GM18502 (cell line): ENCODE results near the gene LCTL.

Experiments
- ATAC-seq: cut with Tn5 transposase; IDR thresholded peaks from one replicate; pipeline ENCODE4 v1.9.1; 2021; ENCODE audit warnings: mild to moderate bottlenecking; ENCODE audit not compliant: unreplicated experiment, poor library complexity

Gene LCTL, protein sequence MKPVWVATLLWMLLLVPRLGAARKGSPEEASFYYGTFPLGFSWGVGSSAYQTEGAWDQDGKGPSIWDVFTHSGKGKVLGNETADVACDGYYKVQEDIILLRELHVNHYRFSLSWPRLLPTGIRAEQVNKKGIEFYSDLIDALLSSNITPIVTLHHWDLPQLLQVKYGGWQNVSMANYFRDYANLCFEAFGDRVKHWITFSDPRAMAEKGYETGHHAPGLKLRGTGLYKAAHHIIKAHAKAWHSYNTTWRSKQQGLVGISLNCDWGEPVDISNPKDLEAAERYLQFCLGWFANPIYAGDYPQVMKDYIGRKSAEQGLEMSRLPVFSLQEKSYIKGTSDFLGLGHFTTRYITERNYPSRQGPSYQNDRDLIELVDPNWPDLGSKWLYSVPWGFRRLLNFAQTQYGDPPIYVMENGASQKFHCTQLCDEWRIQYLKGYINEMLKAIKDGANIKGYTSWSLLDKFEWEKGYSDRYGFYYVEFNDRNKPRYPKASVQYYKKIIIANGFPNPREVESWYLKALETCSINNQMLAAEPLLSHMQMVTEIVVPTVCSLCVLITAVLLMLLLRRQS

DNA sequence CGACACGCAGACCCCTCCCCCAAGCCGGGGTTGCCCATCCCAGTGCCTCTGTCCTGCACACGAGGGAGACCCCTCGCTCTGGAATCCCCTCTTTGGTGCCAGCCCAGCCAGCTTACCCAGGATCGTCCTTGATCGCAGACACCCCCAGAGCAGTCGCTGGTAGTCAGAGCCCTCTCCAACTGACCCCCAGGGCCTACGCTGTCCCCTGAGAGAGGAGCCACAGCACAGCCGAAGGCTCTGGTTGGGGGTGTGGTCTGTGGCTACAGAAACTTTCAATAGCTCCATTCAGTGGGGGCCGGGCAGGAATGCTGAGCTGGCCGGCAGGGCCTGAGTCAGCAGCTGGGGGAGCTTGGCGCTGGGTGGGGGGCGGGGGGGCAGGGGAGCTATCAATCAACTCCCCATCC, at the start of gene LCTL:
TSS of gene LCTL (minus strand) at position 258 of the 404 bp plus-strand sequence. CDS start 633 bp downstream, outside the sequence.
- ATAC-seq, result no peak

DNA sequence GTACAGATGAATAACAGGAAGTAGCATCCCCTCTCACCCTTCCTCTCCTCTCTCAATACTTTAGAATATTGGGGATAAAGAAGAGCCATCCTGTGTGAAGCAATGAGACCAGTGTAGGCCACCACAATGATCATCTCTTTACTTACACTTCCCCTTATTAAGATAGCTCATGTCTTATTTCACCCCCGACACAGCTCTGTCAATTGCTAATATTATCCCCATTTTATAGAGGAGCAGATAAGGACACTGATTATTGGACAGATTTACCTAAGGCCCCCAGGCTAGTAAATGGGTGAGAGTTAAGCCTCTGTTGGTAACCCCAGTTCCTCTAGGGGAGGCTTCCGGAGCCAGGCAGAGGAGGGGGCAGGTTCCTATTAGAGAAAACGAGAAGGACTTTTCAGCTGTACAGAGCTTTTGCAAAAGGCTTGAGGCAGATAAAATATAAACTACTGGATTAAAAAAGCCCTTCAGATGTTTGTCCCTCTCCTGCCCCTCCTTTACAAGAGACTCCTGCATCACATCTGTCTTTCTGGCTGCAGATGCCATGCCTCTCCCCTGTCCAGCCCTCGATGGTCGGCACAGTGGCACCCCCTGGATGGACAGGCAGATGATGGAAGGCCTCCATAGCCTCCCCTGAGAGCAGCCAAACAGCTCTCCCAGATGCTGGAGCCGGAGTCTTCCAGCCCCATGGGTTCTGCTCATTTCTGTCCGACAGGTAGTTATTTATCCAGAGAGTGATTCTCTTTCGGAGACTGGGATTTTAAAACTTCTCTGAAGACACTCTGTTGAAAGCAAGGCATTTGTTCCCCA, 49.4 kb upstream of the LCTL start:
- no peak for ATAC-seq

DNA sequence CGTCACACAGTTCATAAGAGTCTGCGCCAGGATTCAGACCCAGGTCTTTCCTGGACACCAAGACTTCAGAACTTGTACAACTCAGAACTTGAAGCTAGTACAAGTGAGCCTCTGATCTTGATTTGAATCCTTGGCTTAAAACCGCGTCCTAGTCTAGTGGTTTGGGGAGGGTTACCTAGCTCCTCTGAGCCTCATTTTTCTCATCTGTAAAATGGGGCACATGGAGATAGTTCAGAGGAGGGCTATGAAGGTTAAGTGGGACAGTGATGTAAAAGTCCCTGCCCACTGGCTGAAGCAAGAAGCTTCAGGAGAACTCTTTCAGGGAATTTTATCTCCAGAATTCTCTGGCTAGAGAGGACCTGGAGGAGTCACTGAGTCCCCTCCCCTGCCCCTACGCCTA, 48.7 kb upstream of the LCTL start:
- no peak for ATAC-seq

DNA sequence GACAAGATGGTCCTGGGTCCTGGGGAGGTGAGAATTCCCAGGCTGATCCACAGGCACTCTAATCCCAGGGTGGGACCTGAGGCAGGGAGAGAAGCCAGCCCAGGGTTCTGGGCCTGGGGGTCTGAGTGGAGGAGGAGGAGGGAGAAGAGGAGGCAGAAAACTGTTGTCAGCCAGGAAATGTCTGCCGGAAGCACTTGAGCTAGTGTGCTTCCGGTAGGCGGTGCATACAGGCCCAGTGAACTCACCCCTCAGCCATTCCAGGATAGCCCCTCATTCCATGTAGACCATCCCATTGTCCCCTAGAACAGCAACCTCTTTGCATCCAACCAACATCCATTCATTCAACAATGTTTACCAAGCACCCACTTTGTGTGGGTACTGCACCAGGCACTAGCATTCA, 47.9 kb upstream of the LCTL start:
- ATAC-seq, result no peak

DNA sequence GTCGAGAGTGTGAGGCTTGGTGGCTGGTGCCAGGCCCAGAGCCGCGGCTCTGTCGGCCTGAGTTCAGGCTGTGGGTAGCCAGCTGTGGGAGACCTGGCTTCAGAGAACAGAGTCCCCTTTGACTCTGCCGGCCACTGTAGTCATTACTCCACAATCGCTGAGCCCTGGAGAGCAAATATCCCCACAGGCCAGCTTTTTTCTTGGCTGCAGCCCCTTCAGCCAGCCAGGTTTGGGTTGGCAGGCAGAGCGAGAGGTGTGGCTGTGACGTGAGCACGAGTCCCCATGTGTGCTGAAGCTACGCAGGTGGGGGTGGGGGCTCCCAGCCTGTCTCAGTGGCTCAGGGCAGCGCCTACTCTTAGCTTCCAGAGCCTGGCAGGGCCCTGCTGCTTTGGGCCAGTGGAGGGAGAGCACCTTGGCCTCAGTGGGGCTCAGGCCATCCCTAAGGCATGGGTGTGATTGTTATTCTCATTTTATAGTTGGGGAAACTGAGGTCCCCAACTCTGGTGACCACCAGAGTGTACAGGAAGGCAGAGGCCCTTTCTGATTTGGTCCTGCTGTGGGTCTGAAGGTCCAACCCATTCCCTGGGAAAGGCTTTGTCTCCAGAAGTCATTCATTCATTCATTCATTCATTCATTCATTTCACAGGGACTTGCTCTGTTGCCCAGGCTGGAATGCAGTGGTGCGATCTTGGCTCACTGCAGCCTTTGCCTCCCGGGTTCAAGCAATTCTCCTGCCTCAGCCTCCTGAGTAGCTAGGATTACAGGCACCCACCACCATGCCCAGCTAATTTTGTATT, 45.7 kb upstream of the LCTL start:
- ATAC-seq, result no peak

DNA sequence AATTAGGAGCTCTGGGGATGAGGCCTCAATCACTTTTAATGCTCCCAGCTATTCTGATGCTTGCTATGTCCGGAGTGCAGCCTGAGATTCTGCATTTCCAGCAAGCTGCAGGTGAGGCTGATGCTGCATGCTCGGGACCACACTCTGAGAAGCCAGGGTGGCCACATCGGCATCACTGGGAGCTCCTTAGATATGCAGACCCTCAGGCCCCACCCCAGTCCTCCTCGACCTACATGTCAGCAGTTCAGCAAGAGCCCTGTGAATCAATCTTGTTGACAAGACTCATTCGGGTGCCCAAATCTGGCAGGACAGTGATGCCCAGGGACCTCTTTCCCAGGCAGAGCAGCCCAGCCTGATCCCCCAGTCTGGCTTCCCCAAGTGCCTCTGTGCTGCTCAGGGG, 44.1 kb upstream of the LCTL start:
- no peak for ATAC-seq

DNA sequence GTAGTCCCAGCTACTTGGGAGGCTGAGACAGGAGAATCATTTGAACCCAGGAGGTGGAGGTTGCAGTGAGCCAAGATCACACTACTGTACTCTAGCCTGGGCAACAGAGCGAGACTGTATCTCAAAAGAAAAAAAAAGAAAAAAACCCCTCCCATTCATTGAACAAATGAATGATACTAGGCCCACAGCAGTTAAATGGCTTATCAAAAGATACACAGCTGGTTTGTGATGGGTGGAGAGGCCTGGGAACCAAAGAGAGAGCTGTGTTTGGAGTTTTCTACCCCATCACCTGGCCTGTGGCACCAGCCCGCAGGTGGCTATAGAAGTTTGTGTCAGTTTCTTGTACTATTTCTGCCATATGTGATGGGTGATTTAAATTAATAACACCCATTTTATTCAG, 43.1 kb upstream of the LCTL start:
- ATAC-seq, result no peak

DNA sequence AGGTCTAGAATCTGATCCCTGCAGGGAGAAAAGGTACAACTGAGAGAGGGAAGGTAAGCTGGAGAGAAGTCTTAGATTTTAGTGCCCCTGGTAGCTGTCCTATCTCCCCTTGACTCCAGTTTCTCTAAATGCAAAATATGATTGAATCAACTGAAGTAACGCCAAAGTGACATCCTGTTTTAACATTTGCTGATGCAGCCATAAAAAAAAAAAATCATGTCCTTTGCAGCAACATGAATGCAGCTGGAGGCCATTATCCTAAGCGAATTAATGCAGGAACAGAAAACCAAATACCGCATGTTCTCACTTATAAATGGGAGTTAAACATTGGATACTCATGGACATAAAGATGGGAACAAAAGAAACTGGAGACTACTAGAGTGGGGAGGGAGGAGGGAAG, 42.4 kb upstream of the LCTL start:
- ATAC-seq, result no peak

DNA sequence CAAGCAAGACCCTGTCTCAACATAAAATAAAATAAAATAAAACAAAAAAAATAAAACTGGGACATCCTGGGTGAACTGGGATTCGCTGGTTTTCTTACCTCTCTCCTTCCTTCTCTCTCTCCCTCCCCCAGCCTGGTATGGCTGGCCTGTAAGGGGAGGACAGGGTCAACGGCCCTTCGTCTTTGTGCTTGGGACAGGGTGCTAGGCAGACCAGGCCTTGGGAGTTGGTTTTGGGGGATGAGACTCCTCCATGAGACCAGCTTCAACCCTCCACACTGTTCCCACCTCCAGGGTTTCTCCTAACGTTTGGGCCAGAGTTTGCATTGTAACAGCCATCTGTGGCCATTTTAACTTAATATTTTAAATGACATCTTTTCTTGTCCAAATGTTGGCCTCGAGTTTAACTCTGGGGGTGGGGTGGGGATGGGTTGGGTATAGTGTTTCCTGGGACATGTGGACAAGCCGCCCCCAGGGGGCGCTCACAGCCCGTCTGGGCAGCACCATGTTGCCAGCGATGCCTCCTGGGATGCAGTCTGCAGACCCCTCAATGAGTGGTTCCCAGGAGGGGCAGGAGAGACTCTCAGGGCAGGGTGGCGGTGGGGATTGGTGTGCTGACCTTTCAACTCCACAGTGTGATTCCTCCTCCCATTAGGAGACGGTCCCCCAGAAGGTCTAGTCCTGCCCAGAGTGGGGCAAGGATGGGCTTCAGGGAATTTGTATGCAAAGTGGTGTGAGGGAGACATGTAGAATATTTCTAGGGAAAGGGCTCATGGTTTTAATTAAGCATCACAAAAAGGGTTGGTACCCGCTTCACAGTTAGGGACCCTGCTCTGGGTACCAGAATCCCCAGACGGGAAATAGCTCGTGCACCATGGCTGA, 37.7 kb upstream of the LCTL start:
- no peak for ATAC-seq

DNA sequence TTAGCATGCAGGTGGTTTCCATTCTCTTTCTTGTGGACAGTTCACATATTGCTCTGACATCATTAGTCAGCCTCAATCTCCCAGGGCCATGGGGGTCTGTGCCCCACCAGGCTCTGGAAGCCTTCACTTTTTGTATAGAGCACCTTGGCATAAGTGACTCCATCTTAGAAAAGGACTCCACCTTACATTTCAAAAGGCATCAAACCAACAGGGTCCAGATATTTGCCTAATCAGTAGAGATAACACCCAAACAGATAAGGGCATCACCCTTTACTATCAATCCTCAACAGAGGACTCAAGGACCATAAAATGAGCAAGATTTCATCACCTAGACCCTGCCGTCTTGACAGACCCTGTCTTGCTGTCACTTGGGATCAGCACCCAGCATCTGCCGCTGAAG, 35.7 kb upstream of the LCTL start:
- no peak for ATAC-seq

DNA sequence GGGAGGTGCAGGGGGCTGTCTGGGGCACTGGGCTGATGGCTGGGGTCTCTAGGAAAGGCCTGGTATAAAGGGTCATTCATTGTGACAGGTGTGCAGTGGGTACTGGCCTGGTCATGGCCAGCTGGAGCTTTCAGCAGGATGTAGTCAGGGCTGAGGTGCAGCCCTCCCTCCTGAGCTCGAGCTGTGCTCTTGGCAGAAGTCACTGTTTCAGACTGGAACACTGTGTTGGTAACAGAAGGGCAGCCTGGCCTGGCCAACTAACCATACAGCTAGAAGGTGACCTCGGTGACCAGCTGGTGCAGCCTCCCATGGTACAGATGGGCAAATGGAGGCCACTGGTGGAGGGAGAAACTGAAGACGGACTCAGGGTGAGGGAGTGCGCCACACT, 34.4 kb upstream of the LCTL start:
- ATAC-seq, result no peak

DNA sequence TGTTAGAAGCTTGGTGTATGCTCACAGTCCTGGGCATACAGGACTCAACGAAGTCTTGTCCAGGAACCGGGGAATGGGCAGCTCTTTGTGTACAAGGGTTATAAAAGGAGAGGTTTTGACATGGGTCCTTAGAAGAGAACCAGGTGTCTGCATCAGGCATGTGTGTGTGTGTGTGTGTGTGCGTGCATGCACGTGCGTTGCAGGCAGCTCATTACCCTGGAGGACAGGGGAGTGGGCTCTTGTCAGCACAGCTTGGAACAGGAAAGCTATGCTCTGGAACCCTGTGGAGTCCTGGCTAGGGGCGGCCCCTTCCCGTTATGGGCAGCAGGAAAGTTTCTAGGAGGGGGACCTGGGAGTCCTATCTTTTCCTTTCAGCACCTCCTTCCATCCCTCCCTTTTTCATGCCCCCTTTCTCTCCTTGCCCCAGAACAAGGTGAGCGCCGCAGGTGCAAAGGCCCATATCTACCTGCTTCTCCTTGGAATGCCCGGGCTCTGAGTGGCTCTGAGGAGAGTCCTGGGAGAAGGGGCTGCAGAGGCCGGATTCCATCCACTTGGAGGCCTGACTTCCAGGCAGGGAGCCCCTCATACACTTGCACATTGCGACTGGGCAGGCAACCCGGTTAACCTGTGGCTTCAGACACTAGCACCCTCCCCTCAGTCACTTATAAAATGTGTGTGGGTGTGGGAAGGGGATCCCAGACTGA, 33.9 kb upstream of the LCTL start:
- no peak for ATAC-seq

DNA sequence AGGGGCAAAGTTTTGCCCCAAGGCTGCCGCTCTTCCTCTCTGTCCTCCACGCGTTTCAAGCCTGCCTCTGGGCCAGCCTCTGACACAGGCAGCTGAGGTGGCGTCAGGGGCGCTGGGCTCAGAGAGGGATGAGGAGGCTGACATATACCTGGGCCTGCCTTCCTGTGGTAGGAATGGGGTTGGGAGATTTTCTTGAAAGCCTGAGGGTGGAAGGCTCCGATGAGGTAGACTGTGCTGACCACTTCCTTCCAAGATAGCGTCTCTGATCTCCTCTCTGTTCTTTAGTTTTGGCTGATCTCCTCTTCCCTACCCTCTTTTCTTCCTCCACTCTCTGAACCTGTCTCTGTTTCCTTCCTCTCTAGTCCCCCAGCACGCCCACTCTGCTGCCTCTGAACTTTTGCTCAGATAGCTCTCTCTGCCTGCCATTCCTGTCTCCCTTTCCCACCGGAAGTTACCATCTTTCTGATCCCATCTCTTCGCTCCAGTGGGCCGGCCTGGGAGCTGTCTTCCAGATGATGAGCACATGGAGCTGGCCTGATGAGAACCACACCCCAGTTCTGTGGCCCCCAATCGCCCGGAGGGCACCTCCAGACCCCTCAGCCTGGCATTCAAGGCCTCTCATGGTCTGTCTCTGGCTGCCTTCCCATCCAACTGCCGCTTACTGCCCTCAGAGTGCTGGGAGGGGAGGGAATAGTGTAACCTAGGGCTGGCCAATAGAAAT, 32.5 kb upstream of the LCTL start:
- ATAC-seq, result no peak

DNA sequence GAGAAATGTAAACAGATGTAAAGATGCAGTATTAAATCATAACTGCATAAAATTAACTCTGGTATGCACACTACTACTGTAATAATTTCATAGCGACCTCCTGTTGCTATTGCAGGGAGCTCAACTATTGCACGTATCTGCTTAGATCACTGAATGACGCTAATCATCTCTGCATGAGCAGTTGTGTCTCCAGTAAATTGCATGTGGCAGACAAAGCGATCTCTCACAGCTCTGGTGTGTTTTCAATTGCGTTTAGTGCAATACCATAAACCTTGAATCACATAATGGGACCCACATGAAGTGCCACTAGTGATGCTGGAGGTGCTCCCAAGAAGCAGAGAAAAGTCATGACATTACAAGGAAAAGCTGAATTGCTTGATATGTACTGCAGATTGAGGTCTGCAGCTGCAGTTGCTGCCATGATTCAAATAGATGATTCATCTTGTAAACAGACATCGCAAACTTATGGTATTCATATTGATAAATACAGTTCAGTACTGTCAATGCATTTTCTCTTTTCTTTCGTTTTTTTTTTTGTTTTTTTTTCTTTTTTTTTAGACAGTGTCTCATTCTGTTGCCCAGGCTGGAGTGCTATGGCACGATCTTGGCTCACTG, 30.2 kb upstream of the LCTL start:
- no peak for ATAC-seq

DNA sequence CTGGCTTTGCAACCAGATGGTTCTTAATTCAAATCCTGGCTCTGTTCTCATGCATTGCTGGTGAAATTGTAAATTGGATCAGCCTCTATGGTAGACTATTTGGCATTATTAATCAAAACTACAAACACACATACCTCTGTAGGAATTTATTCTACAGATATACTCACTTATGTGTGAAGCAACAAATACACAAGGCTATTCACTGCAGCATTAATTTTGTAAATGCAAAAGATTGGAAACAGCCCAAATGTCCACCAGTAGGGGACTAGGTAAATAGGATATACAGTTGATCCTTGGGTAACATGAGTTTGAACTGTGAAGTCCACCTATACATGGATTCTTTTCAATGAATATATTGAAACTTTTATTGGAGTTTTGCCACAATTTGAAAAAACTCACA, 29.5 kb upstream of the LCTL start:
- no peak for ATAC-seq

DNA sequence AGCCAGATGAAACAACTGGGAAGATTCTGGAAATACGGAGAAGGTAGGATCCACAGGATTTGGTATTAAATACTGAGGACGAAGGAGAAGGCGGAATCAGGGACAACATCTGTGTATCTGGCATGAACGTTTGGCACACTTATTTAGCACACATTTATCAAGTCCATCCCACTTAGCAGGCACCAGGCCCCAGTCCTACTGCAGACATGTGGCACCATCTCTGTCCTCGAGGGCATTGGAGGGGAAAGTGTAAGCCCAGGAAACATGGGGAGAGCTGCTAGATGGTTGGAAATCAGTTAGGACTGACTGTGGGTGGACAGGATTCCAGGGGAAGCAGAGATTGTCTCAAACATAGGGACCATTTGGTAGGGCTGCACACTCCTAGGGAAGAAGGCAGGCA, 29.0 kb upstream of the LCTL start:
- no peak for ATAC-seq

DNA sequence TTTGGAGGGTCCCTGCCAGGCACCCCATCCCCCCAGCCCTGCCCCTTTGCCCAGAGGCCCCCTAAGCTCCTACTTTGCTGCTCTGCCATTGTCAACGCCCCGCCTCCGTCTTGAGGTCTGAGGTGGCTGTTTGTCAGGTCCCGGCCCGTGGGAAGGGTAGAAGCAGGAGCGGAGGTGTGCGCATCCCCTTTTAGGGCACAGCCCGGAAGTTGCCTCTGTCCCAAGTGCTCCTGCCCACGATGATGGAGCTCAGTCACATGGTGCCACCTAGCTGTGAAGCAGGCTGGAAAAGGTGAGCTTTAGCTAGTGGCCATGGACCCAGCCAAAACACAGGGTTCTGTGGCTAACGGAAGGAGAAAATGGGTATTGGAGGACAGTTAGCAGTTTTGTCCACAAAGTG, 28.5 kb upstream of the LCTL start:
- no peak for ATAC-seq

DNA sequence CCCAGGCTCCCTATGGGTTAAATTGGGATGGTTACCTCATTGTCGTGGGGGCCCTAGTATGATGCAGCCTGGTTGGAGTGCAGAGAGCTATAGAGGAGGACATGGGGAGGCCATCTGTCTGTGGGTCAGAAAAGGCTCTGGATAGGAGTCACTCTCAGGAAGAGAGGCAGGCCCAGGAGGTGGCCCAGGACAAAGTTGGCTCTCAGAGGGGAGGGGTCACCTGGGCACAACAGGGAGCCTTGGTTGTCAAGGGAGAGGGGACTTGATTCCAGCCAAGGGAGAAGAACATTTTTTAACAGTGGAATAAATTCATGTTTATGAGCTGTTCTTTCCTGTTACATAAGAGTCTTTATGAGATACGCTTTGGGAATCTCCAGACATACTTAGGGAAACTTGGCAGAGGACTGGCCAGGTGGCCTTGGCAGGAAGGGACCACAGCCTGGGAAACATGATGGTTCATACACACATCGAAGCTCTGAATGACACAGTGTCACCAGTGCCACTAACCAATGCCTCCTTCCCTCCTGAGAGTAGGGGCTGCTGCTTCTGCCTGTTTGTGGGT, 27.5 kb upstream of the LCTL start:
- no peak for ATAC-seq
